SK-N-SH (cell line): ENCODE data around the gene DUSP16. TPM values are rescaled to one million over a fixed set of nuclear protein-coding genes. Genes with fewer than 3 reads are reported as not detected.

Experiments used
- CTCF ChIA-PET: fragments of 300-600, 350-600 bp; formaldehyde crosslinking; extraction: SDS; loops from one replicate; lab custom pipeline; 2021; lab: Yijun Ruan, JAX
- POLR2A ChIA-PET: fragments of 350-600 bp; sonication (Branson Sonifier 250); formaldehyde crosslinking; extraction: SDS; loops from one replicate; lab custom pipeline; 2020; ENCODE audit warnings: antibody characterized with exemption, inconsistent platforms; lab: Yijun Ruan, JAX
- DNase-seq: peaks from one replicate; pipeline ENCODE4 v3.0.0; 2012
- H2AFZ ChIP-seq: fragments of 200-600 bp; sonication (generic); 2 replicates; pipeline ENCODE4 v1.8.1; 2016; ENCODE audit warnings: antibody characterized with exemption, mild to moderate bottlenecking, low read depth
- H3F3A ChIP-seq: fragments of 200-600 bp; sonication (generic); replicated peaks from 2 replicates; pipeline ENCODE3; 2016; ENCODE audit warnings: antibody characterized with exemption, mild to moderate bottlenecking; ENCODE audit not compliant: insufficient read depth
- H3K27ac ChIP-seq, 2 experiments: fragments of 200-500 bp in 1 of 2; fragments of 200-600 bp in 1 of 2; sonication (Bioruptor generic) in 1 of 2; sonication (generic), shearing (Covaris generic) in 1 of 2; 2 replicates each; pipeline versions ENCODE4 v1.5.1 to v1.6.1; 2014 to 2016; ENCODE audit warnings: low read depth in 2 of 2, inconsistent platforms in 1 of 2, low read length in 1 of 2, mild to moderate bottlenecking in 1 of 2, mixed read lengths in 1 of 2
- H3K27me3 ChIP-seq: fragments of 200-600 bp; sonication (generic), shearing (Covaris generic); 2 replicates; pipeline ENCODE4 v1.6.1; 2016; ENCODE audit warnings: mixed run types; ENCODE audit not compliant: insufficient read depth
- H3K36me3 ChIP-seq, 2 experiments: fragments of 200-500 bp in 1 of 2; fragments of 200-600 bp in 1 of 2; sonication (Bioruptor generic) in 1 of 2; sonication (generic) in 1 of 2; replicated peaks in 1 of 2; 2 replicates each; pipeline versions ENCODE3 to v1.5.1; 2014 to 2016; ENCODE audit warnings: low read length in 1 of 2, mild to moderate bottlenecking in 1 of 2; ENCODE audit not compliant: insufficient read depth in 2 of 2, control insufficient read depth in 1 of 2
- H3K4me1 ChIP-seq, 2 experiments: fragments of 200-500 bp in 1 of 2; fragments of 200-600 bp in 1 of 2; sonication (Bioruptor generic) in 1 of 2; sonication (generic), shearing (Covaris generic) in 1 of 2; 2 replicates each; pipeline versions ENCODE4 v1.5.1 to v1.6.1; 2014 to 2016; ENCODE audit warnings: low read depth in 1 of 2, low read length in 1 of 2, mixed run types in 1 of 2; ENCODE audit not compliant: insufficient read depth in 2 of 2, control insufficient read depth in 1 of 2
- H3K4me2 ChIP-seq: fragments of 200-600 bp; sonication (generic), shearing (Covaris generic); 2 replicates; pipeline ENCODE4 v1.6.1; 2017; ENCODE audit warnings: mixed run types
- H3K4me3 ChIP-seq, 2 experiments: fragments of 200-500 bp in 1 of 2; fragments of 200-600 bp in 1 of 2; sonication (Bioruptor generic) in 1 of 2; sonication (generic), shearing (Covaris generic) in 1 of 2; 2 replicates each; pipeline versions ENCODE4 v1.5.1 to v1.8.1; 2014 to 2016; ENCODE audit warnings: low read depth in 2 of 2, inconsistent platforms in 1 of 2, low read length in 1 of 2, mild to moderate bottlenecking in 1 of 2, mixed read lengths in 1 of 2, moderate library complexity in 1 of 2
- H3K79me2 ChIP-seq: fragments of 200-600 bp; sonication (generic); 2 replicates; pipeline ENCODE4 v1.8.1; 2017; ENCODE audit warnings: mild to moderate bottlenecking; ENCODE audit not compliant: insufficient read depth
- H3K9ac ChIP-seq: fragments of 200-600 bp; sonication (generic); 2 replicates; pipeline ENCODE4 v1.6.1; 2017; ENCODE audit warnings: mixed run types
- H3K9me2 ChIP-seq: fragments of 200-600 bp; sonication (generic); 2 replicates; pipeline ENCODE4 v1.6.1; 2017; ENCODE audit warnings: mixed run types
- H3K9me3 ChIP-seq: fragments of 200-600 bp; sonication (generic); 2 replicates; pipeline ENCODE4 v1.6.1; 2017; ENCODE audit warnings: mixed run types, mild to moderate bottlenecking, moderate library complexity
- H4K20me1 ChIP-seq: fragments of 200-600 bp; sonication (generic); 2 replicates; pipeline ENCODE4 v1.6.1; 2017; ENCODE audit warnings: mild to moderate bottlenecking, mixed run types; ENCODE audit not compliant: insufficient read depth
- FOSL2 ChIP-seq: IDR thresholded peaks from 2 replicates; pipeline ENCODE4 v1.4.0; 2012; ENCODE audit warnings: low read depth, mild to moderate bottlenecking, moderate library complexity, borderline replicate concordance
- JUND ChIP-seq: IDR thresholded peaks from 2 replicates; pipeline ENCODE4 v1.4.0; 2012
- NRF1 ChIP-seq: IDR thresholded peaks from 2 replicates; pipeline ENCODE4 v1.6.1; 2012; ENCODE audit warnings: low read depth, mild to moderate bottlenecking, low read length
- RFX5 ChIP-seq: IDR thresholded peaks from 2 replicates; pipeline ENCODE4 v1.6.1; 2012; ENCODE audit warnings: mild to moderate bottlenecking, improper control_type of control experiment, low read length
- RXRA ChIP-seq: IDR thresholded peaks from 2 replicates; pipeline ENCODE4 v1.4.0; 2012; ENCODE audit warnings: low read depth, mild to moderate bottlenecking, borderline replicate concordance
- TAF1 ChIP-seq: IDR thresholded peaks from 2 replicates; pipeline ENCODE4 v1.6.1; 2012; ENCODE audit warnings: low read depth, mild to moderate bottlenecking, low read length, moderate library complexity, borderline replicate concordance
- TCF12 ChIP-seq: IDR thresholded peaks from 2 replicates; pipeline ENCODE4 v1.4.0; 2012
- WGBS: methylation state at CpG from one replicate; pipeline ENCODE4 v1.1.6; 2017; ENCODE audit warnings: low lambda C conversion rate; 5-methylcytosine and 5-hydroxymethylcytosine counted together
- polyA plus RNA-seq, 3 experiments: library from polyadenylated mRNA; depleted of rRNA; stranded (reverse); fragments of >200 nt; gene quantifications; 2 replicates each; pipeline ENCODE4 v1.2.3, GENCODE V29; 2012
- TF ChIP-seq, protein P1 (sequence below): IDR thresholded peaks from 2 replicates; pipeline ENCODE4 v1.6.1; 2012; ENCODE audit warnings: mild to moderate bottlenecking, low read depth, low read length, moderate library complexity
- TF ChIP-seq, protein P2 (sequence below): IDR thresholded peaks from 2 replicates; pipeline ENCODE4; 2012
- TF ChIP-seq, protein P3 (sequence below): fragments of 150-350 bp; IDR thresholded peaks from 2 replicates; pipeline ENCODE4 v1.6.1; 2016; ENCODE audit warnings: mild to moderate bottlenecking, low read depth, low read length

The DUSP16 gene
- polyA plus RNA-seq, 1 of the 3 experiments (the other 2 are of a cell fraction), result 7.1 TPM

DNA sequence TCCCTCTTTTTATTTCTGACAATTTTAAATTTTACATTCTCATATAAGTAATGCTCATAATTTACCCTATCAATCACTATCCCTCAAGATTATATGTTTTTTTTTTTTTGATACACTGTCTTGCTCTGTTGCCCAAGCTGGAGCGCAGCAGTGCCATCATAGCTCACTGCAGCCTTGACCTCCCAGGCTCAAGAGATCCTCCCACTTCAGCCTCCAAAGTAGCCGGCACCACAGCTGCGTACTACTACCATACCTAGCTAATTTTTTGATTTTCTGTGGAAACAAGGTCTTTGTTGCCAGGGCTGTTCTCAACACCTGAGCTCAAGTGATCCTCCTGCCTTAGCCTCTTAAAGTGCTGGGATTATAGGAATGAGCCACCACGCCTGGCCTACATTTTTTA, 4.4 kb downstream of the DUSP16 start:
- H3K27ac ChIP-seq, result no peak overlapping the region
- peaks cover 2 to 12% of the 10 kb centered on the region in 2 experiments; a peak in 2 of 4 replicates for H3K4me1 ChIP-seq
- no peak overlapping the region for H3K4me2 ChIP-seq
- peaks cover 88% of the 10 kb centered on the region for H3K79me2 ChIP-seq
- TF ChIP-seq RFX5 (no peak), TCF12 (no peak), RXRA (no peak), FOSL2 (no peak), TAF1 (no peak), NRF1 (no peak), JUND (no peak)
- TF ChIP-seq, protein P1, sequence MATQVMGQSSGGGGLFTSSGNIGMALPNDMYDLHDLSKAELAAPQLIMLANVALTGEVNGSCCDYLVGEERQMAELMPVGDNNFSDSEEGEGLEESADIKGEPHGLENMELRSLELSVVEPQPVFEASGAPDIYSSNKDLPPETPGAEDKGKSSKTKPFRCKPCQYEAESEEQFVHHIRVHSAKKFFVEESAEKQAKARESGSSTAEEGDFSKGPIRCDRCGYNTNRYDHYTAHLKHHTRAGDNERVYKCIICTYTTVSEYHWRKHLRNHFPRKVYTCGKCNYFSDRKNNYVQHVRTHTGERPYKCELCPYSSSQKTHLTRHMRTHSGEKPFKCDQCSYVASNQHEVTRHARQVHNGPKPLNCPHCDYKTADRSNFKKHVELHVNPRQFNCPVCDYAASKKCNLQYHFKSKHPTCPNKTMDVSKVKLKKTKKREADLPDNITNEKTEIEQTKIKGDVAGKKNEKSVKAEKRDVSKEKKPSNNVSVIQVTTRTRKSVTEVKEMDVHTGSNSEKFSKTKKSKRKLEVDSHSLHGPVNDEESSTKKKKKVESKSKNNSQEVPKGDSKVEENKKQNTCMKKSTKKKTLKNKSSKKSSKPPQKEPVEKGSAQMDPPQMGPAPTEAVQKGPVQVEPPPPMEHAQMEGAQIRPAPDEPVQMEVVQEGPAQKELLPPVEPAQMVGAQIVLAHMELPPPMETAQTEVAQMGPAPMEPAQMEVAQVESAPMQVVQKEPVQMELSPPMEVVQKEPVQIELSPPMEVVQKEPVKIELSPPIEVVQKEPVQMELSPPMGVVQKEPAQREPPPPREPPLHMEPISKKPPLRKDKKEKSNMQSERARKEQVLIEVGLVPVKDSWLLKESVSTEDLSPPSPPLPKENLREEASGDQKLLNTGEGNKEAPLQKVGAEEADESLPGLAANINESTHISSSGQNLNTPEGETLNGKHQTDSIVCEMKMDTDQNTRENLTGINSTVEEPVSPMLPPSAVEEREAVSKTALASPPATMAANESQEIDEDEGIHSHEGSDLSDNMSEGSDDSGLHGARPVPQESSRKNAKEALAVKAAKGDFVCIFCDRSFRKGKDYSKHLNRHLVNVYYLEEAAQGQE, result no peak
- TF ChIP-seq, protein P2, sequence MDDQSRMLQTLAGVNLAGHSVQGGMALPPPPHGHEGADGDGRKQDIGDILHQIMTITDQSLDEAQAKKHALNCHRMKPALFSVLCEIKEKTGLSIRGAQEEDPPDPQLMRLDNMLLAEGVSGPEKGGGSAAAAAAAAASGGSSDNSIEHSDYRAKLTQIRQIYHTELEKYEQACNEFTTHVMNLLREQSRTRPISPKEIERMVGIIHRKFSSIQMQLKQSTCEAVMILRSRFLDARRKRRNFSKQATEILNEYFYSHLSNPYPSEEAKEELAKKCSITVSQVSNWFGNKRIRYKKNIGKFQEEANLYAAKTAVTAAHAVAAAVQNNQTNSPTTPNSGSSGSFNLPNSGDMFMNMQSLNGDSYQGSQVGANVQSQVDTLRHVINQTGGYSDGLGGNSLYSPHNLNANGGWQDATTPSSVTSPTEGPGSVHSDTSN, result no peak
- peaks cover 10% of the 10 kb centered on the region for H3F3A ChIP-seq
- no peak overlapping the region for H2AFZ ChIP-seq
- WGBS, result 94% methylated on average over 4 of the region's 4 CpGs
- peaks cover 0 to 3% of the 10 kb centered on the region in 2 experiments for H3K36me3 ChIP-seq
- no peaks in the 10 kb centered on the region for H3K9me2 ChIP-seq
- ChIA-PET CTCF (interaction anchor here (0.6 to 0.7 kb wide), 3 partner anchors 115 to 208 kb away, joined by 3 read pairs; no protein-coding TSS in a partner anchor), POLR2A (no interaction called here)
- H3K4me3 ChIP-seq, result no peak overlapping the region; a peak in 1 of 4 replicates
- no peaks in the 10 kb centered on the region for H3K9me3 ChIP-seq
- no peak overlapping the region for H3K9ac ChIP-seq
- DNase-seq, result no peak
- no peaks in the 10 kb centered on the region for H3K27me3 ChIP-seq
- peaks cover 7% of the 10 kb centered on the region for H4K20me1 ChIP-seq

DNA sequence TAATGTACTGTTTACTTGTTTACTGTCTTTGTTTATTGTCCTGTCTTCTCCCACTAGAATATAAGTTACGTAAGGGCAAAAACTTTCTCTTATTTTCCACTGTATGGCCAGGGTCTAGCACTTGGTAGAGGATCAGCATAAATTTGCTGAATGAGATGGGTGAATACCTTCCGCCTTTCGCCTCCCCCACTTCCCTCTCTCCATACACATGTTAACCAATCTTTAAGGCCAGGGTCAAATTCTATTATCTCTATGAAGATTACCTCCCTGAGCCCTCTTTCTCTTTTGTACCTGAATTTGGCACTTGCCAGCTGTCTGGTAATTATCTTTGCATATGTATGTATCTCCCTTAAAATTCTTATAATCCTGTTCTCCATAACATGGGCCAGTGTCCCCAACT, 4.9 kb downstream of the DUSP16 start:
- ChIA-PET POLR2A (no interaction called here), CTCF (interaction anchor here (0.6 kb wide), 1 partner anchor 115 kb away, joined by 3 read pairs; no protein-coding TSS in a partner anchor)
- 97% methylated on average over 3 of the region's 3 CpGs for WGBS
- Histone ChIP-seq H3K79me2 (peaks cover 94% of the 10 kb centered on the region), H3K9me3 (no peaks in the 10 kb centered on the region), H4K20me1 (peaks cover 8% of the 10 kb centered on the region), H3K9me2 (no peaks in the 10 kb centered on the region), H3K4me1 (peaks cover 0 to 12% of the 10 kb centered on the region in 2 experiments; a peak in 2 of 4 replicates), H3K9ac (no peak overlapping the region), H3K4me2 (no peak overlapping the region), H3F3A (peaks cover 4% of the 10 kb centered on the region), H3K27ac (no peak overlapping the region), H3K36me3 (peaks cover 0 to 3% of the 10 kb centered on the region in 2 experiments), H3K4me3 (no peak overlapping the region), H2AFZ (no peak overlapping the region), H3K27me3 (no peaks in the 10 kb centered on the region)
- TF ChIP-seq, protein P3, sequence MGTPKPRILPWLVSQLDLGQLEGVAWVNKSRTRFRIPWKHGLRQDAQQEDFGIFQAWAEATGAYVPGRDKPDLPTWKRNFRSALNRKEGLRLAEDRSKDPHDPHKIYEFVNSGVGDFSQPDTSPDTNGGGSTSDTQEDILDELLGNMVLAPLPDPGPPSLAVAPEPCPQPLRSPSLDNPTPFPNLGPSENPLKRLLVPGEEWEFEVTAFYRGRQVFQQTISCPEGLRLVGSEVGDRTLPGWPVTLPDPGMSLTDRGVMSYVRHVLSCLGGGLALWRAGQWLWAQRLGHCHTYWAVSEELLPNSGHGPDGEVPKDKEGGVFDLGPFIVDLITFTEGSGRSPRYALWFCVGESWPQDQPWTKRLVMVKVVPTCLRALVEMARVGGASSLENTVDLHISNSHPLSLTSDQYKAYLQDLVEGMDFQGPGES, result no peak
- no peak for DNase-seq
